Cardiac fibroblast (primary cell): ENCODE results near the gene RASD1.
A peak's percentile ranks its signal among the peaks of the same experiment; 100 is the strongest.

Source experiments
- DNase-seq, 2 donors: peaks; one replicate each; pipeline versions ENCODE4 v3.0.0 to v3.0.0-alpha.2; 2010; ENCODE audit warnings: low read depth in 2 of 2
- H3K4me3 ChIP-seq, 2 donors: replicated peaks in 1 of 2; 1 replicate in 1 of 2; 2 replicates in 1 of 2; pipeline ENCODE4 v1.5.1; 2011; ENCODE audit warnings: low read depth in 2 of 2, low read length in 2 of 2, mild to moderate bottlenecking in 2 of 2, moderate library complexity in 1 of 2
- CTCF ChIP-seq: IDR thresholded peaks from one replicate; pipeline ENCODE4 v1.5.1; 2011; ENCODE audit warnings: low read depth, mild to moderate bottlenecking, low read length, inconsistent platforms

Gene RASD1

DNA sequence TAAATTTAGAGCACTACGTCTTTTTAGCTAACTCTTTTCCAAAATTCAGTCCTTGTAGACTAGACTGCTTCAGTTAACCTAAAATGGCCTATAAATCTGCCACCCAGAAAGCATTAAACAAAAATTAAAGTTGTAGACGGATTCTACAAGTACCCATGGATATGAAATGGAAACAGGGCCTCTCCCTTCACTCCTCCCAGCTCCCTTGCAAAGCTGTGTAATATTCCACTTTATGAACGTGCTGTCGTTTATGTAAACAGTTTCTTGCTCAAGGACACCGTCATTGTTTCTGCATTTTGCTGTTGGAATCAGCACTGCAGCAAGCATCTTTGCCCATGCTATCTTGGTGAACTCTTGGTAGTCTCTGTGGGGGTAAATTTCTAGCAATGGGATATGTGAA is 14.3 kb downstream of the RASD1 start:
- no peak for DNase-seq
- TF ChIP-seq CTCF: no peak
- H3K4me3 ChIP-seq: no peak overlapping the region

DNA sequence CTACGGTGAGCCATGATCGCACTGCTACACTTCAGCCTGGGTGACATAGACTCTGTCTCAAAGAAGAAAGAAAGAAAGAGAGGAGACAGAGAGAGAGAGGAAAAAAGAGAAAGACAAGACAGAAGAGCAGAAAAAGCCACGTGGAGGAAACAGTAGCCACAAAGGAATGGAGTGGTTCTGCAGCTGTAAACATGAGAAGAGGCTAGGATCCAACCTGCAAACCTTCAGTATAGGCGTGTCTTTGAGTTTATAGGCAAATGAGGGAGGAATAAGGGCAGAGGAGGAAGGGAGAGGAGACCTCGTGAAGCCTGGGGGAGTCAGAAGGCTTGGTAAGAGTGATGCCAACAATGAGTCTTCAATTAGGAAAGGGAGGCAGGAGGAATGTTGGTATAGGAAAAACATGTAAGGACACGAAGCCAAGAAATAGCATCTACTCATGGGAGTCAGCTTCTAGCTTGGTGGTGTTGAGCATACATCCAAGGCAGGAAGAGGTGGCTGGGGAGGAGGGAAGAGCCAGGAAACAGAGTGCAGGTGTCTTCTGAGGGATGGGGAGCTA is 15.5 kb downstream of the RASD1 start:
- DNase-seq: no peak
- TF ChIP-seq CTCF: no peak
- no peak overlapping the region for H3K4me3 ChIP-seq

GRCh38 chr17:17479209-17479608 is 17.0 kb downstream of the RASD1 start:
- no peak overlapping the region for H3K4me3 ChIP-seq
- TF ChIP-seq CTCF: no peak
- peak in 1 of 2 donors; percentile 19 for DNase-seq

- peak; percentile 91 for DNase-seq
- peak within 1 kb of the TSS; percentile 89 to 98 for H3K4me3 ChIP-seq
- no peak for TF ChIP-seq CTCF
Measured at GRCh38 chr17:17476865-17477467, 19.2 kb downstream of the RASD1 start, which contains the start of gene MED9. Gene MED9 (plus strand): TSS chr17:17477000. CDS start chr17:17477042, 42 bp downstream.

DNA sequence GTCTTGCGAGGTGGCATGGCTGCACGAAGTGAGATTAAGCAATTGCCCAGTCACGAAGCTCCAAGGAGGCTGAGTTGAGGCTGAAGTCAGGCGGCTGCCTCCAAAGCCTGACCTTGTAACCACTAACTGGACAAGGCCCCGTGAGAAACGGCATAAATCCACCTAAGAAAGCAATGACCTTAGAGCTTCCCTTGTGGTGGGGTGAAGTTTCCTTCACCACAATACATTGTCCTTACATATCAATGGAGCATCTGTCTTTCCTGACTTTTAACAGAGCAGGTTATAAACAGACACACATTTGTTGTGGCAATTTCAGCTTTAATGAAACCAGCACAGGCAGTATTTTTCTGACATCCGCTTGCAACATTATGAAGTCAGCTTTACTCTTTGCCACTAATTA is 21.9 kb downstream of the RASD1 start:
- no peak overlapping the region for H3K4me3 ChIP-seq
- DNase-seq: no peak
- no peak for TF ChIP-seq CTCF

DNA sequence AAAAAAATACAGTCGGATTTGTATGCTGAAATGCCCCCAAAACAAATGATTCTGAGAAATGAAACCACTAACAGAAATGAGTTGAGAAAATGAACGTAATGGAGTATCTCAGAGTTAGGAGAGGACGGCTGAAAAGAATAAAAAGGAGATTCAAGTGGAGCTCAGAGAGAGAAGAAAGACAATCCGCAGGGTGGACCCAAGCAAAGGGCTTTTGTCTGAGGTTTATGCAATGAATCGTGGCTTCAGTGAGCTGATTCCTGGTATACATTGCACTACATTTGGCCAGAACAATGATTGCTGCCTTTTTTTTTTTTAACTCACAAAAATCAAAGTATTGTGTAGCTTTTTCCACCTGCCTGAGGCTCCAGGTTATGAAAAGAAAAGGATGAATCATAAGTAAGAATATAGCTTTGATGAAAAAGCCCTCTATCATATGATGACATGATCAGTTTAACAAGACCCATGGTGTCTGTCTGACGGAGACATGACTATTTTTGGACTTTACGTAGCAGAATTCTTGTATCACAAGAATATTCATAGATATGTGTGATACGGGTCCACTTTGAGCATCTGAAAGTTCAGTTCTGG is 23.8 kb downstream of the RASD1 start:
- no peak overlapping the region for H3K4me3 ChIP-seq
- no peak for TF ChIP-seq CTCF
- no peak for DNase-seq
